Osteocyte (in vitro differentiated cells): ENCODE data around the gene ACE. TPM values are rescaled to one million over a fixed set of nuclear protein-coding genes. Genes with fewer than 3 reads are reported as not detected.

ENCODE experiments used
- DNase-seq: peaks from one replicate; pipeline ENCODE4 v3.0.0; 2021; ENCODE audit warnings: mixed read lengths; ENCODE audit not compliant: unreplicated experiment; ENCODE audit errors: extremely low spot score
- H3K27ac Mint-ChIP-seq: one replicate; pipeline ENCODE4 v1.8.0; 2021; ENCODE audit warnings: mild to moderate bottlenecking, mixed read lengths; ENCODE audit not compliant: unreplicated experiment
- H3K27me3 Mint-ChIP-seq: one replicate; pipeline ENCODE4 v1.8.0; 2021; ENCODE audit warnings: mixed read lengths; ENCODE audit not compliant: unreplicated experiment
- H3K36me3 Mint-ChIP-seq: one replicate; pipeline ENCODE4 v1.8.0; 2021; ENCODE audit warnings: mixed read lengths; ENCODE audit not compliant: unreplicated experiment
- H3K4me1 Mint-ChIP-seq: one replicate; pipeline ENCODE4 v1.8.0; 2021; ENCODE audit warnings: mixed read lengths; ENCODE audit not compliant: unreplicated experiment
- H3K4me3 Mint-ChIP-seq: one replicate; pipeline ENCODE4 v1.8.0; 2021; ENCODE audit warnings: mild to moderate bottlenecking, moderate library complexity, mixed read lengths; ENCODE audit not compliant: unreplicated experiment
- H3K9me3 Mint-ChIP-seq: one replicate; pipeline ENCODE4 v1.8.0; 2021; ENCODE audit warnings: mixed read lengths; ENCODE audit not compliant: unreplicated experiment
- CTCF ChIP-seq: fragments of 200-600 bp; sonication (generic); IDR thresholded peaks from 2 replicates; pipeline ENCODE4 v1.5.0; 2021; ENCODE audit warnings: antibody characterized with exemption, mild to moderate bottlenecking, moderate library complexity
- total RNA-seq: library from RNA; stranded (reverse); gene quantifications from 2 replicates; pipeline ENCODE4 v1.2.1, GENCODE V29; 2021

Gene ACE
- total RNA-seq, 1 donor from 2014 or later = 1.1 TPM

- Mint-ChIP-seq H3K4me3 (no peak overlapping the region), H3K36me3 (no peaks in the 10 kb centered on the region), H3K27ac (no peak overlapping the region)
These were observed 15.2 kb downstream of the ACE start for GRCh38 chr17:63491977-63492618.

GRCh38 chr17:63492940-63493339, 16.1 kb downstream of the ACE start:
- DNase-seq = no peak
- H3K27ac Mint-ChIP-seq = no peak overlapping the region
- TF ChIP-seq CTCF = no peak
- H3K36me3 Mint-ChIP-seq = no peaks in the 10 kb centered on the region
- peaks cover 25% of the 10 kb centered on the region for H3K27me3 Mint-ChIP-seq
- H3K9me3 Mint-ChIP-seq = no peaks in the 10 kb centered on the region
- H3K4me1 Mint-ChIP-seq = no peaks in the 10 kb centered on the region
- H3K4me3 Mint-ChIP-seq = no peak overlapping the region

More at GRCh38 chr17:63491977-63492618, 15.2 kb downstream of the ACE start:
- Mint-ChIP-seq H3K27me3 (peaks cover 30% of the 10 kb centered on the region), H3K9me3 (no peaks in the 10 kb centered on the region), H3K4me1 (no peaks in the 10 kb centered on the region)
- no peak for TF ChIP-seq CTCF
- DNase-seq = no peak

- no peaks in the 10 kb centered on the region for H3K9me3 Mint-ChIP-seq
- no peak overlapping the region for H3K4me3 Mint-ChIP-seq
- peaks cover 24% of the 10 kb centered on the region for H3K27me3 Mint-ChIP-seq
- no peak overlapping the region for H3K27ac Mint-ChIP-seq
- no peaks in the 10 kb centered on the region for H3K4me1 Mint-ChIP-seq
- no peak for DNase-seq
- no peak for TF ChIP-seq CTCF
- no peaks in the 10 kb centered on the region for H3K36me3 Mint-ChIP-seq
These were observed 16.6 kb downstream of the ACE start for GRCh38 chr17:63493411-63493810.

- no peak for TF ChIP-seq CTCF
- no peak overlapping the region for H3K27ac Mint-ChIP-seq
- H3K9me3 Mint-ChIP-seq = no peaks in the 10 kb centered on the region
- peaks cover 20% of the 10 kb centered on the region for H3K27me3 Mint-ChIP-seq
- DNase-seq = no peak
- no peak overlapping the region for H3K4me3 Mint-ChIP-seq
- H3K4me1 Mint-ChIP-seq = peaks cover 7% of the 10 kb centered on the region
- H3K36me3 Mint-ChIP-seq = no peaks in the 10 kb centered on the region
These were observed 17.6 kb downstream of the ACE start for GRCh38 chr17:63494300-63494928.

GRCh38 chr17:63495491-63495890, 18.6 kb downstream of the ACE start:
- Mint-ChIP-seq H3K9me3 (no peaks in the 10 kb centered on the region), H3K27me3 (peaks cover 16% of the 10 kb centered on the region), H3K36me3 (no peaks in the 10 kb centered on the region), H3K4me1 (peaks cover 8% of the 10 kb centered on the region), H3K4me3 (no peak overlapping the region), H3K27ac (no peak overlapping the region)
- TF ChIP-seq CTCF = no peak
- DNase-seq = no peak
